CD8-positive, alpha-beta memory T cell (primary cell): ENCODE data around the gene TMEM205. TPM values are rescaled to one million over a fixed set of nuclear protein-coding genes. Genes with fewer than 3 reads are reported as not detected.
A peak's percentile ranks its signal among the peaks of the same experiment; 100 is the strongest.
"Not testable (repeated sequence)": the region's sequence is repeated elsewhere in the genome, so short reads cannot be mapped to it uniquely, and the experiment has no call there.

Source experiments
- CTCF ChIA-PET: fragments of 350-600 bp; sonication (Branson Sonifier 250); formaldehyde crosslinking; loops from one replicate; lab custom pipeline; 2021; ENCODE audit warnings: antibody characterized with exemption; lab: Charles Lee
- POLR2A ChIA-PET: fragments of 350-600 bp; sonication (Branson Sonifier 250); formaldehyde crosslinking; loops from one replicate; lab custom pipeline; 2021; ENCODE audit warnings: antibody characterized with exemption; lab: Charles Lee
- DNase-seq, 5 donors: peaks; one replicate each; pipeline versions ENCODE4 v3.0.0 to v3.0.0-alpha.2; 2020 to 2022; ENCODE audit warnings: mixed read lengths in 1 of 5
- H3K27ac ChIP-seq: one replicate; pipeline ENCODE4 v1.7.0; 2013; ENCODE audit warnings: low read depth, mild to moderate bottlenecking, low read length, moderate library complexity
- H3K27me3 ChIP-seq: 2 replicates; pipeline ENCODE4 v1.7.0; 2013; ENCODE audit warnings: low read length, mild to moderate bottlenecking; ENCODE audit not compliant: insufficient read depth, poor library complexity, severe bottlenecking
- H3K36me3 ChIP-seq: 2 replicates; pipeline ENCODE4 v1.7.0; 2013; ENCODE audit warnings: mild to moderate bottlenecking, low read length, moderate library complexity; ENCODE audit not compliant: insufficient read depth
- H3K4me1 ChIP-seq: 2 replicates; pipeline ENCODE4 v1.7.0; 2013; ENCODE audit warnings: mild to moderate bottlenecking, low read length, moderate library complexity; ENCODE audit not compliant: insufficient read depth
- H3K4me3 ChIP-seq: 2 replicates; pipeline ENCODE4 v1.7.0; 2013; ENCODE audit warnings: mild to moderate bottlenecking, low read length
- H3K9me3 ChIP-seq: 2 replicates; pipeline ENCODE4 v1.7.0; 2013; ENCODE audit warnings: mild to moderate bottlenecking, low read length
- H3K27ac Mint-ChIP-seq, 8 donors: one replicate each; pipeline ENCODE4 v1.8.0; 2020 to 2021; ENCODE audit warnings: mixed read lengths in 8 of 8, mild to moderate bottlenecking in 6 of 8, inconsistent platforms in 3 of 8, moderate library complexity in 3 of 8
- H3K27me3 Mint-ChIP-seq, 2 donors: one replicate each; pipeline ENCODE4 v1.8.0; 2020 to 2021; ENCODE audit warnings: mixed read lengths in 2 of 2, mild to moderate bottlenecking in 1 of 2, moderate library complexity in 1 of 2
- H3K36me3 Mint-ChIP-seq, 3 donors: one replicate each; pipeline ENCODE4 v1.8.0; 2020 to 2021; ENCODE audit warnings: mixed read lengths in 3 of 3, inconsistent platforms in 1 of 3, mild to moderate bottlenecking in 1 of 3
- H3K4me1 Mint-ChIP-seq, 3 donors: one replicate each; pipeline ENCODE4 v1.8.0; 2020 to 2021; ENCODE audit warnings: mixed read lengths in 3 of 3, inconsistent platforms in 1 of 3, mild to moderate bottlenecking in 1 of 3
- H3K4me3 Mint-ChIP-seq, 7 donors: one replicate each; pipeline ENCODE4 v1.8.0; 2020 to 2021; ENCODE audit warnings: mixed read lengths in 7 of 7, mild to moderate bottlenecking in 6 of 7, moderate library complexity in 4 of 7, inconsistent platforms in 2 of 7
- H3K9me3 Mint-ChIP-seq, 5 donors: one replicate each; pipeline ENCODE4 v1.8.0; 2020 to 2022; ENCODE audit warnings: mixed read lengths in 5 of 5, mild to moderate bottlenecking in 3 of 5, moderate library complexity in 2 of 5, inconsistent platforms in 1 of 5
- polyA plus RNA-seq: library from polyadenylated mRNA; unstranded; fragments of 300-500 nt; fragmentation: Illumina TruSeq; gene quantifications from one replicate; pipeline ENCODE4 v1.2.3, GENCODE V29; 2021
- total RNA-seq, 2 experiments: library from RNA; stranded (reverse); gene quantifications; one replicate each; pipeline ENCODE4 v1.2.3, GENCODE V29; 2021

Gene TMEM205
- total and polyA plus RNA-seq, 3 experiments from 2014 or later: 24.8 to 75.9 (median 30.5) TPM

GRCh38 chr19:11324079-11324661, 21.9 kb downstream of the TMEM205 start:
- no peaks in the 10 kb centered on the region for H3K27me3 ChIP-seq
- DNase-seq: peak in 2 of 5 donors; percentile 24 to 31
- Mint-ChIP-seq H3K9me3 (no peaks in the 10 kb centered on the region), H3K36me3 (peaks cover 0 to 12% (median 0%) of the 10 kb centered on the region in 3 donors), H3K4me1 (peaks cover 12 to 17% (median 13%) of the 10 kb centered on the region in 3 donors), H3K27ac (peak overlapping the region; percentile 29 to 95 (median 86)), H3K4me3 (peak overlapping the region in 4 of 7 donors; percentile 27 to 80 (median 62)), H3K27me3 (peaks cover 0 to 1% of the 10 kb centered on the region in 2 donors)
- H3K4me1 ChIP-seq: peaks cover 6% of the 10 kb centered on the region
- ChIA-PET POLR2A (interaction anchor here (0.5 to 1.2 kb wide), 4 partner anchors 24 to 218 kb away, joined by 3 to 4 read pairs (median 3); partner anchors contain the start of gene SWSAP1), CTCF (no interaction called here)
- no peaks in the 10 kb centered on the region for H3K9me3 ChIP-seq
- H3K27ac ChIP-seq: peak overlapping the region; percentile 12
- no peak overlapping the region for H3K4me3 ChIP-seq
- H3K36me3 ChIP-seq: no peaks in the 10 kb centered on the region

DNA sequence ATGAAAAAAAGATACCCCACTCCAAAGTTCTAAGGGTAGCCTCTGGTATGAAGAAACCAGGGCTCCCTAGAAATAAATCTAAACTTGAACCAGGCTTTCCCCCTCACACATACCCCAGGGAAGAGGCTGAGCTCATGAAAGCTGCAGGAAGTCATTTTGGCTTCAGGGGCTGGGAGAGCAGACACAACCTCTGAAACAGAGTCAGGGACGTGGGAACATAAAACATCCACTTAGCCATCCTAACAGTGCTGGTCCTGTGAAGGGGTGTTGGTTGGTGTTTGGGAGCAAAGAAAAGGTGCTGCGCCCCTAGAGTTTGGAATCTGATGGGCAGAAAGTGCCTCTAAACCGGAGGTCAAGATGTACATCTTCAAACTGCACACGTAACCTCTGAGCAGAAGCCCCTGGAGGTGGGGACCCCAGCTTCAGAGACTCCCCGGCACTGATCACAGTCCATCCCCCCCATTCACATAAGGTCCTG, 22.4 kb downstream of the TMEM205 start:
- ChIA-PET CTCF (no interaction called here), POLR2A (interaction anchor here (0.6 to 1.2 kb wide), 3 partner anchors 24 to 151 kb away, joined by 3 to 4 read pairs (median 3); partner anchors contain the start of gene SWSAP1)
- H3K4me1 ChIP-seq: peaks cover 6% of the 10 kb centered on the region
- no peaks in the 10 kb centered on the region for H3K36me3 ChIP-seq
- H3K27ac ChIP-seq: peak overlapping the region; percentile 12
- Mint-ChIP-seq H3K9me3 (no peaks in the 10 kb centered on the region), H3K4me1 (peaks cover 12 to 17% (median 13%) of the 10 kb centered on the region in 3 donors), H3K27me3 (peaks cover 0 to 1% of the 10 kb centered on the region in 2 donors), H3K4me3 (peak overlapping the region in 3 of 7 donors; percentile 58 to 80 (median 65)), H3K36me3 (peaks cover 0 to 10% (median 0%) of the 10 kb centered on the region in 3 donors), H3K27ac (peak overlapping the region in 6 of 8 donors; percentile 29 to 95 (median 86))
- H3K4me3 ChIP-seq: no peak overlapping the region
- H3K9me3 ChIP-seq: no peaks in the 10 kb centered on the region
- DNase-seq: no peak
- H3K27me3 ChIP-seq: no peaks in the 10 kb centered on the region

DNA sequence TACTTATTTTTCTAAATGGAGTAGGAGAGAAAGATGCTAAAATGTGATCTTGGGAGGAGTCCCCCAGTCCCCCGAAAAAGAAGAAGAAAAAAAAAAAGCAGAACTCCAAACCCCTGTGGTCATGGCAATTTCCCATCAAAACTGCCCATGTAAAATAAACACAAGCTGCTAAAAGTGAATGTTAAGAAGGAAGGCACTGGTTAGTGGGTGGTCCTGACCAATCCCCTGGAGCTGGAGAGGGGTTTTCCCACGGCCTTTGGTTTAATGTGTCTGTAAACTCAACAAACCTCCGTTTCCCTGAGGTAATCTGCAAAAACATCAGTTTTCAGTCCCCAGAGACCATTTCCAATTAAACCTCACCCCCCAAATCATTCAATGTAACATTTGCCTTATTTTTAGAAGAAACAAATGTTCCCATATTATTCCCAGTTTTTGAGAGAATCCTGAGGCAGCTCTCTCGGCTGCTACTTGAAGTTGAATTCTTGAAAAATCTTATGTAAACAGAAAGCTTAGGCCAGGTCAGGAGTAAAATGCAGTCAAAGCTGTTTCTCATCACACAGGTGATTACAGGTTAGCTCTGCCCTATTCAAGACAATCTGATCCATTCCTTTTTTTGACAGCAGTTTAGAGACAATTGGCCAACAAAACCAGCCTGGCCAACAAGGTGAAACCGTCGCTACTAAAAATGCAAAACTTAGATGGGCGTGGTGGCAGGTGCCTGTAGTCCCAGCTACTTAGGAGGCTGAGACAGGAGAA, 23.6 kb downstream of the TMEM205 start:
- no peak for DNase-seq
- Histone ChIP-seq H3K27me3 (no peaks in the 10 kb centered on the region), H3K4me3 (no peak overlapping the region), H3K9me3 (no peaks in the 10 kb centered on the region), H3K4me1 (peaks cover 6% of the 10 kb centered on the region), H3K36me3 (no peaks in the 10 kb centered on the region), H3K27ac (no peak overlapping the region)
- H3K9me3 Mint-ChIP-seq: no peaks in the 10 kb centered on the region
- H3K27ac Mint-ChIP-seq: peak overlapping the region in 2 of 8 donors; percentile 6 to 32
- ChIA-PET POLR2A (no interaction called here), CTCF (interaction anchor here (0.9 kb wide), 1 partner anchor 59 kb away, joined by 5 read pairs; no protein-coding TSS in a partner anchor)
- no peak overlapping the region for H3K4me3 Mint-ChIP-seq
- peaks cover 0 to 3% of the 10 kb centered on the region in 2 donors for H3K27me3 Mint-ChIP-seq
- peaks cover 12 to 17% (median 13%) of the 10 kb centered on the region in 3 donors for H3K4me1 Mint-ChIP-seq
- peaks cover 0 to 10% (median 0%) of the 10 kb centered on the region in 3 donors for H3K36me3 Mint-ChIP-seq

- ChIA-PET CTCF (interaction anchor here (0.9 kb wide), 1 partner anchor 60 kb away, joined by 5 read pairs; no protein-coding TSS in a partner anchor), POLR2A (no interaction called here)
- no peak overlapping the region for H3K4me3 ChIP-seq
- H3K27me3 ChIP-seq: no peaks in the 10 kb centered on the region
- H3K27ac ChIP-seq: no peak overlapping the region
- H3K4me1 ChIP-seq: peaks cover 6% of the 10 kb centered on the region
- Mint-ChIP-seq H3K27me3 (peaks cover 0 to 8% of the 10 kb centered on the region in 2 donors), H3K4me3 (no peak overlapping the region), H3K36me3 (peaks cover 0 to 4% (median 0%) of the 10 kb centered on the region in 3 donors), H3K27ac (peak overlapping the region in 2 of 8 donors; percentile 32 to 85), H3K4me1 (peaks cover 12 to 17% (median 13%) of the 10 kb centered on the region in 3 donors), H3K9me3 (no peaks in the 10 kb centered on the region)
- no peaks in the 10 kb centered on the region for H3K36me3 ChIP-seq
- H3K9me3 ChIP-seq: no peaks in the 10 kb centered on the region
- no peak for DNase-seq
Measured at GRCh38 chr19:11321191-11322126, 24.6 kb downstream of the TMEM205 start.

DNA sequence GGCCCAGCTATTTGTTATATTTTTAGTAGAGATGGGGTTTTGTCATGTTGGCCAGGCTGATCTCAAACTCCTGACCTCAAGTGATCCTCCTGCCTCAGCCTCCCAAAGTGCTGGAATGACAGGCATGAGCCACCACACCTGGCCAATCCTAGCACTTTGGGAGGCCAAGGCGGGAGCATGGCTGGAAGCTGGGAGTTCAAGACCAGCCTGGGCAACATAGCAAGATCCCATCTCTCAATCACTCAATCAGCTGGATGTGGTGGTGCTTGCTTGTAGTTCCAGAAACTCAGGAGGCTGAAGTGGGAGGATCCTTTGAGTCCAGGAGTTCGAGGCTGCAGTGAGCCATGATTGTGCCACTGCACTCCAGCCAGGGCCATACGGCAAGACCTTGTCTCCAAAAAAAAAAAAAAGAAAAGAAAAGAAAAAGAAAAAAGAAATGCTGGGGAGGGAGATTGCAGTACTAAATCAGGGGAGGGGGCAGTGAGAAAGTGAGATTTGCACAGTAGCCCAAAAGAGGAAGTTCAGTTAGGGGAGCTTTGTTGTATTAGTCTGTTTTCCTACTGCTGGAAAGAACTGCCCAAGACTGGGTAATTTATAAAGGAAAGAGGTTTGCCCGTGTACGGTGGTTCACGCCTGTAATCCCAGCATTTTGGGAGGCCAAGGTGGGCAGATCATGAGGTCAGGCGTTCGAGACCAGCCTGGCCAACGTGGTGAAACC, 25.6 kb downstream of the TMEM205 start:
- H3K27me3 ChIP-seq, CTCF ChIA-PET, H3K4me3 Mint-ChIP-seq, H3K4me3 ChIP-seq, H3K36me3 ChIP-seq, H3K27me3 Mint-ChIP-seq, POLR2A ChIA-PET, H3K4me1 ChIP-seq, DNase-seq, H3K36me3 Mint-ChIP-seq, H3K27ac ChIP-seq, H3K9me3 Mint-ChIP-seq, H3K9me3 ChIP-seq: not testable (repeated sequence)
- Mint-ChIP-seq H3K4me1 (peaks cover 12 to 17% (median 13%) of the 10 kb centered on the region in 3 donors), H3K27ac (peak overlapping the region in 2 of 8 donors; percentile 85 to 89)

DNA sequence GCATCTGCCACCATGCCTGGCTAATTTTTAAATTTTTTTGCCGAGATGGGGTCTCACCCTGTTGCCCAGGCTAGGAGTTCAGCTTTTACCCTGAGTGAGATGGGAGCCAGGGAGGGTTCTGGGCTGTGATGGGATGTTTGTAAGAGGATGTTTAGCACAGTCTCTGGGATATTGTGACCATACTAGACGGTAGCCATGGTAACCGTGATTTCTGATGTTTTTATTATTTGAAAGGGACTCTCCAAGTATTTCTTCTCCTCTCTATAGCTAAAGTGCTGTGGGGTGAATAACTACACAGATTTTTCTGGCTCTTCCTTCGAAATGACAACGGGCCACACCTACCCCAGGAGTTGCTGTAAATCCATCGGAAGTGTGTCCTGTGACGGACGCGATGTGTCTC, 39.7 kb downstream of the TMEM205 start:
- no peaks in the 10 kb centered on the region for H3K36me3 ChIP-seq
- no peak overlapping the region for H3K27ac Mint-ChIP-seq
- peaks cover 7 to 20% of the 10 kb centered on the region in 2 donors for H3K27me3 Mint-ChIP-seq
- CTCF ChIA-PET: no interaction called here
- no peaks in the 10 kb centered on the region for H3K9me3 ChIP-seq
- no peak overlapping the region for H3K4me3 ChIP-seq
- no peaks in the 10 kb centered on the region for H3K36me3 Mint-ChIP-seq
- H3K27me3 ChIP-seq: no peaks in the 10 kb centered on the region
- POLR2A ChIA-PET: no interaction called here
- no peaks in the 10 kb centered on the region for H3K9me3 Mint-ChIP-seq
- H3K4me3 Mint-ChIP-seq: no peak overlapping the region
- H3K4me1 ChIP-seq: no peaks in the 10 kb centered on the region
- H3K4me1 Mint-ChIP-seq: no peaks in the 10 kb centered on the region
- DNase-seq: no peak
- no peak overlapping the region for H3K27ac ChIP-seq

GRCh38 chr19:11304936-11305335, 41.1 kb downstream of the TMEM205 start:
- no peaks in the 10 kb centered on the region for H3K4me1 Mint-ChIP-seq
- no peaks in the 10 kb centered on the region for H3K9me3 ChIP-seq
- H3K27me3 ChIP-seq: no peaks in the 10 kb centered on the region
- H3K36me3 ChIP-seq: no peaks in the 10 kb centered on the region
- DNase-seq: no peak
- CTCF ChIA-PET: interaction anchor here (1.3 kb wide), 1 partner anchor 468 kb away, joined by 3 read pairs; no protein-coding TSS in a partner anchor
- H3K4me3 ChIP-seq: no peak overlapping the region
- no peaks in the 10 kb centered on the region for H3K4me1 ChIP-seq
- H3K36me3 Mint-ChIP-seq: no peaks in the 10 kb centered on the region
- H3K4me3 Mint-ChIP-seq: peak overlapping the region in 1 of 7 donors; percentile 6
- POLR2A ChIA-PET: interaction anchor here (0.6 kb wide), 1 partner anchor 404 kb away, joined by 8 read pairs; no protein-coding TSS in a partner anchor
- H3K9me3 Mint-ChIP-seq: no peaks in the 10 kb centered on the region
- peaks cover 3 to 18% of the 10 kb centered on the region in 2 donors for H3K27me3 Mint-ChIP-seq
- no peak overlapping the region for H3K27ac Mint-ChIP-seq
- H3K27ac ChIP-seq: no peak overlapping the region
